ENCODE data around the gene SEMA3E.

GRCh38 chr7:83338277-83338950 is 310.5 kb downstream of the SEMA3E start:
- TF ChIP-seq CTCF (IDR thresholded peaks at IDR 0.05; ENCODE audit: poor library complexity) (no peak), EZH2phosphoT487 (IDR thresholded peaks at IDR 0.05; ENCODE audit: low read depth, severe bottlenecking, unreplicated experiment) (no peak), EZH2 (IDR thresholded peaks at IDR 0.05; ENCODE audit: borderline replicate concordance) (no peak)
